ENCODE results near the gene C19orf25.
"Not testable (repeated sequence)": the region's sequence is repeated elsewhere in the genome, so short reads cannot be mapped to it uniquely, and the experiment has no call there.

C19orf25 gene

DNA sequence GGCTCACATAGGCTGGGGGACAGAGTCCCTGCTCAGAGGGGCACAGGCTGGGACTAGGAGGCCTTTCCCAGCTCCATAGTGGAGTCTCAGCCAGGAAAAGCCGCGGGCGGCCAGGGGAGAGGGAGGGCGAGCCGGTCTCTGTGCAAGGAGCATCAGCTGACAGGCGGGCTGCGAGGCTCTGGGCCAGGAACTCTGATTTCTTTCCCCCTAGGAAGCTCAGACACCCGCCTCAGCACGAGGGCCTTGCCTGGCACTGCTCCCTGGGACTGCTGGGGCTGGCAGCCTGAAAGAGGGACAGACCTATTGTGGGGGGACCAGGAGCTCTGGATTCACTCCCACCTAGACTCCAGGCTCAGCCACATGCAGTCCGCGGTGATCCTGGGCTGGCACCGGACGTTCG lies 42.6 kb upstream of the C19orf25 start:
- Histone ChIP-seq H3K79me1 (ENCODE audit: low read length) (no peaks in the 10 kb centered on the region), H3K79me2 (ENCODE audit: control insufficient read depth, insufficient read depth, low read length) (no peaks in the 10 kb centered on the region), H3K27me3 (ENCODE audit: insufficient read depth, low read length, poor library complexity) (peaks cover 9% of the 10 kb centered on the region), H4K5ac (ENCODE audit: low read length) (no peak overlapping the region), H3K9ac (ENCODE audit: low read length) (no peak overlapping the region), H4K8ac (ENCODE audit: low read depth, low read length) (no peak overlapping the region), H3K4me1 (ENCODE audit: control insufficient read depth, low read depth, low read length) (no peaks in the 10 kb centered on the region), H3K4ac (ENCODE audit: low read depth, low read length) (no peak overlapping the region), H3K4me3 (ENCODE audit: low read length) (no peak overlapping the region), H3K23ac (ENCODE audit: low read length) (no peak overlapping the region), H3K4me2 (ENCODE audit: low read length) (no peak overlapping the region), H2AK5ac (ENCODE audit: low read length) (no peak overlapping the region), H3K36me3 (ENCODE audit: control insufficient read depth, insufficient read depth, low read length) (no peaks in the 10 kb centered on the region), H2BK120ac (ENCODE audit: low read depth, low read length) (no peak overlapping the region), H3K27ac (ENCODE audit: low read depth, low read length) (no peak overlapping the region), H3K18ac (ENCODE audit: low read length) (no peak overlapping the region), H3K56ac (ENCODE audit: low read length) (no peak overlapping the region), H2BK5ac (ENCODE audit: low read length) (no peak overlapping the region), H2BK15ac (replicated peaks; ENCODE audit: low read depth) (no peak overlapping the region)
- no peak for DNase-seq
- no CpG with 5 or more reads among the region's 14 CpGs for WGBS (ENCODE audit: extremely low coverage, insufficient coverage, low lambda C conversion rate)

GRCh38 chr19:1520203-1520780 lies 41.3 kb upstream of the C19orf25 start:
- Histone ChIP-seq H3K79me1 (ENCODE audit: low read length) (no peaks in the 10 kb centered on the region), H3K36me3 (ENCODE audit: control insufficient read depth, insufficient read depth, low read length) (no peaks in the 10 kb centered on the region), H3K18ac (ENCODE audit: low read length) (no peak overlapping the region), H2BK120ac (ENCODE audit: low read depth, low read length) (no peak overlapping the region), H3K23ac (ENCODE audit: low read length) (no peak overlapping the region), H2BK15ac (replicated peaks; ENCODE audit: low read depth) (no peak overlapping the region), H3K27ac (ENCODE audit: low read depth, low read length) (no peak overlapping the region), H2AK5ac (ENCODE audit: low read length) (no peak overlapping the region), H3K4me1 (ENCODE audit: control insufficient read depth, low read depth, low read length) (no peaks in the 10 kb centered on the region), H3K79me2 (ENCODE audit: control insufficient read depth, insufficient read depth, low read length) (no peaks in the 10 kb centered on the region), H3K56ac (ENCODE audit: low read length) (no peak overlapping the region), H4K5ac (ENCODE audit: low read length) (no peak overlapping the region), H3K9ac (ENCODE audit: low read length) (no peak overlapping the region), H3K4me2 (ENCODE audit: low read length) (no peak overlapping the region), H3K27me3 (ENCODE audit: insufficient read depth, low read length, poor library complexity) (peaks cover 9% of the 10 kb centered on the region), H2BK5ac (ENCODE audit: low read length) (no peak overlapping the region), H4K8ac (ENCODE audit: low read depth, low read length) (no peak overlapping the region), H3K4me3 (ENCODE audit: low read length) (no peak overlapping the region), H3K4ac (ENCODE audit: low read depth, low read length) (no peak overlapping the region)
- WGBS (ENCODE audit: extremely low coverage, insufficient coverage, low lambda C conversion rate) = no CpG with 5 or more reads among the region's 17 CpGs
- DNase-seq = no peak

DNA sequence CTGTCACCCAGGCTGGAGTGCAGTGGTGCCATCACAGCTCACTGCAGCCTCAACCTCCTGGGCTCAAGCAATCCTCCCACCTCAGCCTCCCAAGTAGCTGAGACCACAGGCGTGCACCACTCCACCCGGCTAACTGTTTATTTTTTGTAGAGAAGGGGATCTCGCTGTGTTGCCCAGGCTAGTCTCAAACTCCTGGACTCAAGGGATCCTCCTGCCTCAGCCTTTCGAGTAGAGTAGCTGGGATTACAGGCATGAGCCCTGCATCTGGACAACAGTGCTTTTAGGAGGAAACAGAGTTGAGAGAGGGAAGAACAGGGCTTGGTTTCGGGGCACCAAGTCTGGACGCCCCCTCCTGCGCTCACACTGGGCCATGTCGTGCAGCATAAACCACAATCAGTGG lies 40.8 kb upstream of the C19orf25 start:
- not testable (repeated sequence) for H3K36me3 ChIP-seq (ENCODE audit: control insufficient read depth, insufficient read depth, low read length); H3K23ac ChIP-seq (ENCODE audit: low read length); H2BK15ac ChIP-seq (replicated peaks; ENCODE audit: low read depth); H2BK120ac ChIP-seq (ENCODE audit: low read depth, low read length); H3K27ac ChIP-seq (ENCODE audit: low read depth, low read length); H3K4ac ChIP-seq (ENCODE audit: low read depth, low read length); DNase-seq; H3K9ac ChIP-seq (ENCODE audit: low read length); H2BK5ac ChIP-seq (ENCODE audit: low read length); H3K4me3 ChIP-seq (ENCODE audit: low read length); H3K4me2 ChIP-seq (ENCODE audit: low read length); H3K4me1 ChIP-seq (ENCODE audit: control insufficient read depth, low read depth, low read length); H4K8ac ChIP-seq (ENCODE audit: low read depth, low read length); H2AK5ac ChIP-seq (ENCODE audit: low read length); H4K5ac ChIP-seq (ENCODE audit: low read length); H3K27me3 ChIP-seq (ENCODE audit: insufficient read depth, low read length, poor library complexity); H3K79me2 ChIP-seq (ENCODE audit: control insufficient read depth, insufficient read depth, low read length); H3K79me1 ChIP-seq (ENCODE audit: low read length); H3K56ac ChIP-seq (ENCODE audit: low read length); H3K18ac ChIP-seq (ENCODE audit: low read length)
- WGBS (ENCODE audit: extremely low coverage, insufficient coverage, low lambda C conversion rate) = no CpG with 5 or more reads among the region's 8 CpGs

DNA sequence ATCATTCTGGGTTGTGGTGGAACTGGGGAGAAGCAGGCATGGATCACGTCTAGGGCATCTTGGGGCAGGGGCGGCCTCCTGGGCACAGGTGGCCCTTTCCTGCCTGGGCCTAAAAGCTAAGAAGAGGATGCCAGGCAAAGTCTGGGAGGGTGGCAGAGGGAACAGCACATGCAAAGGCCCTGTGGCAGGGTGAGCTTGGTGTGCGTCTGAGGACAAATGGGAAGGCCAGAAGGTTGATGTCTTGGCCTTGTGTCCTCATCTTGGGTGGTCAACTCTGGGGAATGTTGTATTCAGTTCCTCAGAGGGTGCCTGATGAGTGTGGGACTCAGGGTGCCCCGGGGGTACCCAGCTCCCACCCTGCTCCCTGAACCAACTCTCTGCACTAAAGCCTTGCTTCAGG lies 39.5 kb upstream of the C19orf25 start:
- Histone ChIP-seq H2BK120ac (ENCODE audit: low read depth, low read length) (no peak overlapping the region), H3K79me2 (ENCODE audit: control insufficient read depth, insufficient read depth, low read length) (no peaks in the 10 kb centered on the region), H3K9ac (ENCODE audit: low read length) (no peak overlapping the region), H3K79me1 (ENCODE audit: low read length) (no peaks in the 10 kb centered on the region), H2BK5ac (ENCODE audit: low read length) (no peak overlapping the region), H2BK15ac (replicated peaks; ENCODE audit: low read depth) (no peak overlapping the region), H3K4me3 (ENCODE audit: low read length) (no peak overlapping the region), H4K5ac (ENCODE audit: low read length) (no peak overlapping the region), H3K23ac (ENCODE audit: low read length) (no peak overlapping the region), H3K18ac (ENCODE audit: low read length) (no peak overlapping the region), H3K36me3 (ENCODE audit: control insufficient read depth, insufficient read depth, low read length) (no peaks in the 10 kb centered on the region), H3K56ac (ENCODE audit: low read length) (no peak overlapping the region), H2AK5ac (ENCODE audit: low read length) (no peak overlapping the region), H3K27me3 (ENCODE audit: insufficient read depth, low read length, poor library complexity) (peaks cover 4% of the 10 kb centered on the region), H4K8ac (ENCODE audit: low read depth, low read length) (no peak overlapping the region), H3K4me1 (ENCODE audit: control insufficient read depth, low read depth, low read length) (no peaks in the 10 kb centered on the region), H3K4me2 (ENCODE audit: low read length) (no peak overlapping the region), H3K4ac (ENCODE audit: low read depth, low read length) (no peak overlapping the region), H3K27ac (ENCODE audit: low read depth, low read length) (no peak overlapping the region)
- DNase-seq = no peak
- WGBS (ENCODE audit: extremely low coverage, insufficient coverage, low lambda C conversion rate) = no CpG with 5 or more reads among the region's 4 CpGs

- Histone ChIP-seq H3K9ac (ENCODE audit: low read length) (no peak overlapping the region), H3K4me3 (ENCODE audit: low read length) (no peak overlapping the region), H4K5ac (ENCODE audit: low read length) (no peak overlapping the region), H3K4me1 (ENCODE audit: control insufficient read depth, low read depth, low read length) (no peaks in the 10 kb centered on the region), H3K27me3 (ENCODE audit: insufficient read depth, low read length, poor library complexity) (no peaks in the 10 kb centered on the region), H3K79me2 (ENCODE audit: control insufficient read depth, insufficient read depth, low read length) (no peaks in the 10 kb centered on the region), H3K27ac (ENCODE audit: low read depth, low read length) (no peak overlapping the region), H2BK5ac (ENCODE audit: low read length) (no peak overlapping the region), H3K79me1 (ENCODE audit: low read length) (no peaks in the 10 kb centered on the region), H3K4me2 (ENCODE audit: low read length) (no peak overlapping the region), H2BK15ac (replicated peaks; ENCODE audit: low read depth) (no peak overlapping the region), H3K36me3 (ENCODE audit: control insufficient read depth, insufficient read depth, low read length) (no peaks in the 10 kb centered on the region), H3K18ac (ENCODE audit: low read length) (no peak overlapping the region), H2AK5ac (ENCODE audit: low read length) (no peak overlapping the region), H2BK120ac (ENCODE audit: low read depth, low read length) (no peak overlapping the region), H3K4ac (ENCODE audit: low read depth, low read length) (no peak overlapping the region), H3K23ac (ENCODE audit: low read length) (no peak overlapping the region), H4K8ac (ENCODE audit: low read depth, low read length) (no peak overlapping the region), H3K56ac (ENCODE audit: low read length) (no peak overlapping the region)
- no CpG with 5 or more reads among the region's 8 CpGs for WGBS (ENCODE audit: extremely low coverage, insufficient coverage, low lambda C conversion rate)
- peak; percentile 28 for DNase-seq
These were observed 37.4 kb upstream of the C19orf25 start for GRCh38 chr19:1516395-1516753.

DNA sequence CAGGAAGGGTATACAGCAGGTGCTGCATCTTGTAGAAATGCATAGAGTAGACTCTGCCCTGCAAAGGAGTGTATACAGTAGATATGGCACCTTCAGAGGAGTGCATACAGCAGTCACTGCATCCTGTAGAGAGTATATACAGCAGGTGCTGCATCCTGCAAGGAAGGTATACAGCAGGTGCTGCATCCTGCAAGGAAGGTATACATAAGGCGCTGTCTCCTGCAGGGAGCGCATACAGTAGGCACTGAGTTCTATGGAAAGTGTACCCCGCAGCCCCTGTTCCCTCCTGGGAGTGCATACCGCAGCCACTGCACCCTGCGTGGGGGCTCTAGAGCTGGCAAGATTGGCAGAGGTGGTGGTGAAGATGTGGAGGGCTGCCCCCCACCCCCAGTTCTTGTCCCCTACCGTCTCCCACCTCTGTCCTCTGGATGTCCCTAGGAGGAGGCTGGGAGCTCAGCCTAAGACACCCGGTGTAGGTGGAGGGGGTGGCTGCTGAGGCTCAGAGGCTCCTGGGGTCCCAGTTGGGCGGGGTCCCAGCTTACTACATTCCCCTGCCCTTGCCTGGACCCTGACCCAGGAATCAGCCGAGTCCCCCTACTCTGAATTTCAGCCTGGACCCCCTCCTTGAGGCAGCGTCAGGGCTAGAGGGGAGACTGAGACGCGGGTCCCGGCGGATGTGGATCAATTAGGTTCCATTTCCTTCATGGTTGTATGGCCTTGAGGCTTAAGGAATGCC lies 36.1 kb upstream of the C19orf25 start:
- no peak overlapping the region for H3K23ac ChIP-seq (ENCODE audit: low read length)
- no peak overlapping the region for H3K4me3 ChIP-seq (ENCODE audit: low read length)
- no peak overlapping the region for H3K4me2 ChIP-seq (ENCODE audit: low read length)
- H3K79me1 ChIP-seq (ENCODE audit: low read length) = no peaks in the 10 kb centered on the region
- H4K5ac ChIP-seq (ENCODE audit: low read length) = no peak overlapping the region
- H3K27ac ChIP-seq (ENCODE audit: low read depth, low read length) = no peak overlapping the region
- H3K4me1 ChIP-seq (ENCODE audit: control insufficient read depth, low read depth, low read length) = no peaks in the 10 kb centered on the region
- H3K4ac ChIP-seq (ENCODE audit: low read depth, low read length) = no peak overlapping the region
- H3K27me3 ChIP-seq (ENCODE audit: insufficient read depth, low read length, poor library complexity) = no peaks in the 10 kb centered on the region
- no peak overlapping the region for H3K18ac ChIP-seq (ENCODE audit: low read length)
- DNase-seq = no peak
- no peak overlapping the region for H2AK5ac ChIP-seq (ENCODE audit: low read length)
- H3K79me2 ChIP-seq (ENCODE audit: control insufficient read depth, insufficient read depth, low read length) = no peaks in the 10 kb centered on the region
- no peak overlapping the region for H3K56ac ChIP-seq (ENCODE audit: low read length)
- no peak overlapping the region for H2BK120ac ChIP-seq (ENCODE audit: low read depth, low read length)
- no peak overlapping the region for H3K9ac ChIP-seq (ENCODE audit: low read length)
- WGBS (ENCODE audit: extremely low coverage, insufficient coverage, low lambda C conversion rate) = no CpG with 5 or more reads among the region's 14 CpGs
- H4K8ac ChIP-seq (ENCODE audit: low read depth, low read length) = no peak overlapping the region
- no peak overlapping the region for H2BK15ac ChIP-seq (replicated peaks; ENCODE audit: low read depth)
- no peak overlapping the region for H2BK5ac ChIP-seq (ENCODE audit: low read length)
- H3K36me3 ChIP-seq (ENCODE audit: control insufficient read depth, insufficient read depth, low read length) = no peaks in the 10 kb centered on the region

All from mesendoderm (in vitro differentiated cells).